GM19324 (cell line): ENCODE data around the gene KNL1.
A peak's percentile ranks its signal among the peaks of the same experiment; 100 is the strongest.
"Not testable (repeated sequence)": the region's sequence is repeated elsewhere in the genome, so short reads cannot be mapped to it uniquely, and the experiment has no call there.

Source experiments
- ATAC-seq: cut with Tn5 transposase; IDR thresholded peaks from one replicate; pipeline ENCODE4 v1.9.1; 2021; ENCODE audit warnings: mild to moderate bottlenecking, moderate library complexity; ENCODE audit not compliant: unreplicated experiment, low FRiP score

Gene KNL1, protein sequence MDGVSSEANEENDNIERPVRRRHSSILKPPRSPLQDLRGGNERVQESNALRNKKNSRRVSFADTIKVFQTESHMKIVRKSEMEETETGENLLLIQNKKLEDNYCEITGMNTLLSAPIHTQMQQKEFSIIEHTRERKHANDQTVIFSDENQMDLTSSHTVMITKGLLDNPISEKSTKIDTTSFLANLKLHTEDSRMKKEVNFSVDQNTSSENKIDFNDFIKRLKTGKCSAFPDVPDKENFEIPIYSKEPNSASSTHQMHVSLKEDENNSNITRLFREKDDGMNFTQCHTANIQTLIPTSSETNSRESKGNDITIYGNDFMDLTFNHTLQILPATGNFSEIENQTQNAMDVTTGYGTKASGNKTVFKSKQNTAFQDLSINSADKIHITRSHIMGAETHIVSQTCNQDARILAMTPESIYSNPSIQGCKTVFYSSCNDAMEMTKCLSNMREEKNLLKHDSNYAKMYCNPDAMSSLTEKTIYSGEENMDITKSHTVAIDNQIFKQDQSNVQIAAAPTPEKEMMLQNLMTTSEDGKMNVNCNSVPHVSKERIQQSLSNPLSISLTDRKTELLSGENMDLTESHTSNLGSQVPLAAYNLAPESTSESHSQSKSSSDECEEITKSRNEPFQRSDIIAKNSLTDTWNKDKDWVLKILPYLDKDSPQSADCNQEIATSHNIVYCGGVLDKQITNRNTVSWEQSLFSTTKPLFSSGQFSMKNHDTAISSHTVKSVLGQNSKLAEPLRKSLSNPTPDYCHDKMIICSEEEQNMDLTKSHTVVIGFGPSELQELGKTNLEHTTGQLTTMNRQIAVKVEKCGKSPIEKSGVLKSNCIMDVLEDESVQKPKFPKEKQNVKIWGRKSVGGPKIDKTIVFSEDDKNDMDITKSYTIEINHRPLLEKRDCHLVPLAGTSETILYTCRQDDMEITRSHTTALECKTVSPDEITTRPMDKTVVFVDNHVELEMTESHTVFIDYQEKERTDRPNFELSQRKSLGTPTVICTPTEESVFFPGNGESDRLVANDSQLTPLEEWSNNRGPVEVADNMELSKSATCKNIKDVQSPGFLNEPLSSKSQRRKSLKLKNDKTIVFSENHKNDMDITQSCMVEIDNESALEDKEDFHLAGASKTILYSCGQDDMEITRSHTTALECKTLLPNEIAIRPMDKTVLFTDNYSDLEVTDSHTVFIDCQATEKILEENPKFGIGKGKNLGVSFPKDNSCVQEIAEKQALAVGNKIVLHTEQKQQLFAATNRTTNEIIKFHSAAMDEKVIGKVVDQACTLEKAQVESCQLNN (N-terminal part only)

DNA sequence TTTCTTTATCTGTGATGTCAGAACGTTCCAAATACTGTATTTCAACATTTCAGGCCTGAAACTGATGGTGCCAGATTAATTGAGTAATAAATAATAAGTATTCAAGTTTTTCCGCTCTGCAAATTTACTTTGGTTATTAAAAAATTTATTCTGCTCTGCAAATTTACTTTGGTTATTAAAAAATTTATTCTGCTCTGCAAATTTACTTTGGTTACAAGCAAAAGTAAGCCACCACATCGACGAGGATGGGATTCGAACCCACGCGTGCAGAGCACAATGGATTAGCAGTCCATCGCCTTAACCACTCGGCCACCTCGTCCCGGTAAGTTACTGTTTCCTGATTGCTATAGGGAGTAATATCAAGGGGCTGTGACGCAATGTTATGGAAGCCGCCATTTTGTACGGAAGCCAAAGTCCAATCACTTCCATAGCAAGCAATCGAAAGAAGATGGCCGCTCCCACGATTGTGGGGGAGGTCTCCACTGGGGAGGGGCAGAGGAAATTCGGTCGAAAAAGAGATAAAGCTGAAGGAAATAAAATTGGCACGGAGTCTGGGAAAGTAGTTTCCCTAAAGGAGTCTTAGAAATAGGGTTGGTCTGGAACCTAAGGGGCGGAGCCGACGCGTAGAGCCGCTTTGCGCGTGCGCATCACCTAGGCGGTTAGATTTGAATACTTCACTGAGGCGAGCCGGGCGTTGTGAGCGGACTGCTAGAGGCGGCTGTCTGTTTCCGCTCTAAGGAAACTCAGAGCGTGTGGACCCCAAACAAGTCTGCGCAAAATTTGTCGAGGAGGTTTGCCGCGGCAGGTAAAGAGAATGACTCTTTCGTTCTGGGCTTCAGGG, at the start of gene KNL1:
Gene KNL1 (plus strand): TSS at position 662 of the 841 bp plus-strand sequence. CDS start 8,683 bp downstream, outside the sequence.
- peak; percentile 77 for ATAC-seq

DNA sequence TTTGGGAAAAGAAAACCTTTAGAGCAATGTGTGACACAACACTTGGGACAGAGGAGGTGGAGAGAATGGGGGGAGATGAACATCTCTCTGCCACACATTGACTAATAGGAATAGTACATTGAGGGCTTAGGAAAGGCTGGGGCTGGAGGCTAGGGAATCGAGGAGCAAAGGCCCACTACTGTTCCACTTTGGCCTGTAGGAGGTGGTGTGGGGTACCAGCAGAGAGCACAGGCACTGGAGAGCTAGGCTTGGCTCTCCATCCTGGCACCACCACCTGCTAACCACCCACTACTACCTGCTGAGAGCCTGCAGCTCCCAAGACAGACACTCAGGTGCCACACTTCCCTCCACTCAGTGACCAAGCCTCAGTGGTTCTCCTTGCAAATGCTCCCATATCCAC, 48.6 kb upstream of the KNL1 start:
- no peak for ATAC-seq

DNA sequence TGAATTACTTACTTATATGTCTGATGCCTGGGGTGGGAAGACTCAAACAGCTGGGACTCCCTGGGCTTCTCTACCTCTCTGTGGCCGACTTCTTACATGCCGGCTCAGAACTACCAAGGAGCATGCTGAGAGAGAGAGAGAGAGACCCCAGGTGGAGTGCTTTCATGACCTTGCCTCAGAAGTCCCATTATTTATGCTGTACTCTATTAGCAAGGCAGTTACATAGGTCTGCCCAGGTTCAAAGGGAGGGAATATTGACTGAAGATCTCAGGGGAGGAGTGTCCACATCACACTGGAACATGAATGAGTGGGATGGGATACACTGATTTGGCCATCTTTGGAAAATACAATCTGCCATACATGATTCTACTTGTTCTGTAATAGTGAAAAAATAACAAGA, 45.4 kb upstream of the KNL1 start:
- no peak for ATAC-seq

DNA sequence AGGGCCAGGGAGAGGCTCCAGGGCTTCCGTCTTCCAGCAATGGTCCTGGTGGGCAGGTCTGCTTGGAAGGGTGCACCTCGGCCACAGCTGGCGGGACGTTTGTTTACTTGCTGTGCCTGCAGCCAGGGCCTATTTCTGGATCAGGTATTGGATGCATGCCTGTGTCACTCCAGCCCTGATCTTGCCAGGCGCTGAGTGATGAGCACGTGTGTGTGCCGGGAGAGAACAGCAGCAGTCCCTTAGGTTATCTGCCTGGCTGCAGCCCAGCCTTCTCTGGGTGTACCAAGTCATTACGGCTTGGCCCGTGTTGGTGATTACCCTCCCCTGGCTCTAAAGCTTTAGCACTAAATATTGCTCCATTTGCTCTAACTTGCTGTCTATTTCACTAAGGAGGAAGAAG, 44.2 kb upstream of the KNL1 start:
- no peak for ATAC-seq

- ATAC-seq = peak; percentile 76
These were observed 43.6 kb upstream of the KNL1 start for GRCh38 chr15:40550341-40551037.

DNA sequence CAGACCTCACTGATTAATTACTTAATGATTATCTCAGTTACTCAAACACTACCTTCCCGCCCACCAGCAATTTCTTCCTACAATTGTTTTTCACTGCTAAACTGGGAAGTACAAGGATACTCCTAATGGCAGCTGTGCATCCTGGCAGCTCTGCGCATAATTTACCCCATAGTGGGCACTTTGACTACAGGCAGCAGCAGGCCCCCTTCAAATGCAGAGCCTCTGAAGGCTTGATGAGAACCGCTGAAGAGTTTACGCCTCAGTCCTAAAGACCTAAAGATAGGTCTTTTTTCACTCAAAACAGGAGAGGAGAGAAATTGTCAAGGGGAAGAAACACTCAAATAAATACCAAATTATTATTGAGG, 39.9 kb upstream of the KNL1 start:
- no peak for ATAC-seq

GRCh38 chr15:40555876-40556275, 38.2 kb upstream of the KNL1 start:
- no peak for ATAC-seq

DNA sequence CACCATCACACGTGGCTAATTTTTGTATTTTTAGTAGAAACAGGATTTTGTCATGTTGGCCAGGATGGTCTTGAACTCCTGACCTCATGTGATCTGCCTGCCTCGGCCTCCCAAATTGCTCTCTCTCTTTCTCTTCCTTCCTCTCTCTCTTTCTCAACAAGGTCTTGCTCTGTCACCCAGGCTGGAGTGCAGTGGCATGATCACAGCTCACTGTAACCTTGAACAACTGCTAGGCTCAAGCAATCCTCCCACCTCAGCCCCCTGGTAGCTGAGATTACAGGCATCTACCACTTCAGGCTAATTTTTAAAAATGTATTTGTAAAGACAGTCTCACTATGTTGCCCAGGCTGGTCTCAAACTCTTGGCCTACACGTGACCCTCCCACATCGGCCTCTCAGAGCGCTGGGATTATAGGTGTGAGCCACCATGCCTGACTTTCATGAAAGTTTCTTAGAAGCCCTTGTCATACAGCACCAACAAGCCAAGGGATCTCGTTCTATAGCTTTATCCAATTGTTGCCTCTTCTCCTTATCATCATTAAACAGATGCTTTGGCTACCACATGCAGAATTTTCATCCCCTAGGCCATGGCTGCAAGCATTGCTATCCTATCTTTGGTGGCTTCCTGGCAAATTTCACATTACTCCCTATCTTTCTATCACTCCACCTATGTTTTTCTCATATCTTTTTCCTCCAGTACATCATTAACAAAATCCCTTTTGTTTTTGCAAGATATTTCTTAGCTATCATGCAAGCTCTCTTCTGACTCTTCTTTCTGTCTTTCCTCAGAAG, 34.9 kb upstream of the KNL1 start:
- no peak for ATAC-seq

GRCh38 chr15:40562691-40563090, 31.4 kb upstream of the KNL1 start:
- no peak for ATAC-seq

GRCh38 chr15:40563426-40563825, 30.6 kb upstream of the KNL1 start:
- no peak for ATAC-seq

DNA sequence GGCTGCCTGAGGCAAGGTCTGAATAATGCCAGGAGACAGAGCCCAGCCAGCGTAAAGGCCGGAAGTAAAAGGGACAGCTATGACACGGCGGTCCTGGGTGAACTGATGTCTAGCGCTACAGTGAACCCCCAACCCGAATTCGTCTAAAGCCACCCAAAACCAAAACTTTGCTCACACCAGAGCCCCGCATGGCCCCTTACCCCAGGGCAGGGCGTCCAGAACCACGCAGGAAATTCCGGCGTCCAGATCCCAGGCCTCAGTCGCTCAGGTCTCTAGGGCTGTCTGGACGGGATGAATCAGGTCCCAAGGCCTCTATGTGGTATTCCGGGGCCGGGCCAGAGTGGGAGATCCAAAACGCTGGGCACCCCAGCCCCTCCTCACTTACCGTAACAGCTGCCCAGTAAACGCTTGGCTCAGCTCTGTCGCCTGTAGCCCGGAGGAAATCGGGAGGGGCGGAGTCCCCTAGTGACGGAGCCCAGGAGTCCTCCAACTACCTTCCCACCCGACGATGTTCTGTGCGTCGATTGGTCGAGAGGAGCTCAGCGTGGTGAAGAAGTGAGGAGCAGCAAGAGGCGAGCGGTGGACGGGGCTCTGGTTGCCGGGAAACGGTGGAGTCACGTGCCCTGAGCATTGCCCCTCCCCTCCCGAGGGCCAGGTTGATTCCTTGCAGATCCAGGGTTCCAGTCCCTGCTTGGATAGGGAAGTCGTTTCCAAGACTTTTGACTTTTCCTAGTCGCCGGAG, 29.3 kb upstream of the KNL1 start, which contains the start of gene CCDC32:
Gene CCDC32 (minus strand): TSS at position 452 of the 742 bp plus-strand sequence. CDS start 2,027 bp downstream, outside the sequence.
- ATAC-seq = peak; percentile 91

- no peak for ATAC-seq
These were observed 28.5 kb upstream of the KNL1 start for GRCh38 chr15:40565333-40566238.

DNA sequence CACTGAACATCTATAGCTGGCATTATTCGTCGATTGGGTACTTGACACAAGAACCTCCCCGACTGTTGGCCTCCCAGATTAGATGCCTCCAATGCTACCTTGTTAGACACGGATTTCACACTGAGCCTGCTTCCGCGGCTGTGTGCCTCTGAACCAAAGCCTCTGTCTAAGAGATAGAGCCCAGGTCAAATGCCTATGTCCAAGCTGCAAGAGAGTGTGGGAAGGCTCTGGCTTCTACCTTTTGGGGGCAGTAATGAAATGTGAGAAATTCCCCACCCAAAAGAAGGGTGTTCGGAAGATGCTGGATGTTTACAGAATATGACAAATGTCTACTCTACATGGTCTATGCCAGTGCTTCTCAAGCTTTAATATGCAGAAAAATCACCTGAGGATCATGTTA, 26.9 kb upstream of the KNL1 start:
- ATAC-seq = no peak

DNA sequence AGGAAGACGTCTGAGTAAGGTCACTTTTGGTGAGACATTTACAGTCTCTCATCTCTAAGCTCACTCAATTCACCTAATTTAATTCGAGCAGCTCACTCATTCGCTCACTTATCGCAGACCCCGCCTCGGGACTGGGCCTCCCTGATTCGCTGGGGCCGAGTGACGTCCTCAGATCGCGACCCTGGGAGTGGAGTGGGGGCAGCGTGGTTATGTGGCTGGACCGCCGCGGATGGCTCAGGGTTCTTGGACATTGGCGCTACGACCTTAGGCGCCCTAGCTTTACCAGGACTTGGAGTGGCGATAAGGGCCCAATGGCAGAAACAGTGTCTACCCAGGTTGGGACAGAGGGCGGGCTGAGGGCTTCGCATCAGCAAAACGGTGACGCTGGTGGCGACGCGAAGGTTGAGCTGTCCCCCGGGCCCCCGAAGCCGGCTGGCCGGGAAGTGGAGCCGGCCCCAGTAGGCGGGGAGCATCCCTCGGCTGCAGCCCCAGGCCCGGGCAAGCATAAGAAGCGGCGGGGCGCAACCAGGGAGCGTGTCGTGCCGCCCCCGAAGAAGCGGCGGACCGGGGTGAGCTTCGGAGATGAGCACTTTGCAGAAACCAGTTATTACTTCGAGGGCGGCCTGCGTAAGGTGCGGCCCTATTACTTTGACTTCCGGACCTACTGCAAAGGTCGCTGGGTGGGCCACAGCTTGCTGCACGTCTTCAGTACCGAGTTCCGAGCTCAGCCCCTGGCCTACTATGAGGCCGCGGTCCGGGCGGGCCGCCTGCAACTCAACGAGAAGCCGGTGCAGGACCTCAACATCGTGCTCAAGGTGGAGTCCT, 24.7 kb upstream of the KNL1 start, which contains the start of gene RPUSD2:
Gene RPUSD2 (plus strand): TSS at position 171 of the 825 bp plus-strand sequence. CDS start 39 bp downstream, at position 210.
- ATAC-seq = peak; percentile 56

DNA sequence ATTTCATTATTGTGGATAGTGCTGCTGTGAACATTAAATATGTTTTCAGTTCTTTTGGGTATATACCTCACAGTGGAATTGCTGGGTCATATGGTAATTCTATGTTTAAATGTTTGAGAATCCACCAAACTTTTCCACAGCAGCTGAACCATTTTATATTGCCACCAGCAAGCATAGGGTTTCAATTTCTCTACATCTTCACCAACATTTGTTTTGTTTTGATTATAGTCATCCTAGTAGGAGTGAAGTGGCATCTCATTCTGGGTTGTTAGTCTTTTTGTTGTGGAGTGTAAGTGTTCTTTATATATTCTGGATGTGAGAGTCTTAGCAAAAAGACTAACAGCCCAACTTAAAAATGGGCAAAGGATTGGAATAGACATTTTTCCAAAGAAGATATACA, 18.9 kb upstream of the KNL1 start:
- no peak for ATAC-seq

GRCh38 chr15:40576914-40577313, 17.1 kb upstream of the KNL1 start:
- ATAC-seq = not testable (repeated sequence)
